ENCODE results near the gene UBASH3A.

DNA sequence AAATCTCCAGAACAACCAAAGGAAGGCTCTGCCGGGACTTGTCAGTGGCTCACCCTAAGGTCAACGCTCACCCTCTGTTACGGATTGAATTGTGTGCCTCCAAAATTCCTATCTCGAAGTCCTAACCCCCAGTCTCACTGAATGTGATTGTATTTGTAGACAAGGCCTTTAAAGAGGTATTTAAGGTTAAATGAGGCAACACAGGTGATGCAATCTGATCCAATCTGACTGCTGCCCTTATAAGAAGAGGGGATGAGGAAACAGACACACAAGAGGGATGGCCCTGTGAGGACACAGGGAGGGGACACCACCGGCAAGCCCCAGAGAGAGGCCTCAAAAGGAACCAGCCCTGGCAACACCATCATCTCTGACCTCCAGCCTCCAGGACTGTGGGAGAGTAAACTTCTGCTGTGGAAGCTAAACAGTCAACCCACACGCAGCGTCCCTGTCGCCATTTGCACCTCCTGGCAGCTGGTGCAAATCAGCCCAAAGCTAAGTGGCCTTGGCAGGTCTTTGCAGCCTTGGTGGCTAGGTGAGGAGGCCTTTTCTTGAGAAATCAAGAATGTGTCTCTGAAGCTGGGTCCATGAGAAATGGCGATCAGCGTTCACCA lies 24.2 kb downstream of the UBASH3A start:
- TF ChIP-seq, protein P1, sequence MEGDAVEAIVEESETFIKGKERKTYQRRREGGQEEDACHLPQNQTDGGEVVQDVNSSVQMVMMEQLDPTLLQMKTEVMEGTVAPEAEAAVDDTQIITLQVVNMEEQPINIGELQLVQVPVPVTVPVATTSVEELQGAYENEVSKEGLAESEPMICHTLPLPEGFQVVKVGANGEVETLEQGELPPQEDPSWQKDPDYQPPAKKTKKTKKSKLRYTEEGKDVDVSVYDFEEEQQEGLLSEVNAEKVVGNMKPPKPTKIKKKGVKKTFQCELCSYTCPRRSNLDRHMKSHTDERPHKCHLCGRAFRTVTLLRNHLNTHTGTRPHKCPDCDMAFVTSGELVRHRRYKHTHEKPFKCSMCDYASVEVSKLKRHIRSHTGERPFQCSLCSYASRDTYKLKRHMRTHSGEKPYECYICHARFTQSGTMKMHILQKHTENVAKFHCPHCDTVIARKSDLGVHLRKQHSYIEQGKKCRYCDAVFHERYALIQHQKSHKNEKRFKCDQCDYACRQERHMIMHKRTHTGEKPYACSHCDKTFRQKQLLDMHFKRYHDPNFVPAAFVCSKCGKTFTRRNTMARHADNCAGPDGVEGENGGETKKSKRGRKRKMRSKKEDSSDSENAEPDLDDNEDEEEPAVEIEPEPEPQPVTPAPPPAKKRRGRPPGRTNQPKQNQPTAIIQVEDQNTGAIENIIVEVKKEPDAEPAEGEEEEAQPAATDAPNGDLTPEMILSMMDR (IDR thresholded peaks at IDR 0.05) = no peak
- no peak for TF ChIP-seq EZH2 (IDR thresholded peaks at IDR 0.05; ENCODE audit: borderline replicate concordance, insufficient read depth, low read depth, low read length, poor library complexity, severe bottlenecking)

All from B cell (primary cell).